Astrocyte of the hippocampus (primary cell): ENCODE measurements around the gene HIPK4.
A peak's percentile ranks its signal among the peaks of the same experiment; 100 is the strongest.
"Not testable (repeated sequence)": the region's sequence is repeated elsewhere in the genome, so short reads cannot be mapped to it uniquely, and the experiment has no call there.

Experiments used
- DNase-seq: peaks from one replicate; pipeline ENCODE4 v3.0.0; 2011; ENCODE audit warnings: low read depth, low spot score

HIPK4 gene

GRCh38 chr19:40390084-40390742 is at the start of gene HIPK4:
Gene HIPK4, minus strand, starts transcription at chr19:40390181. Its CDS starts 279 bp downstream, at chr19:40389902.
- DNase-seq: no peak

GRCh38 chr19:40438284-40438683 is 48.3 kb upstream of the HIPK4 start:
- DNase-seq: no peak

- peak; percentile 96 for DNase-seq
Observed at GRCh38 chr19:40433391-40434216, 43.6 kb upstream of the HIPK4 start.

GRCh38 chr19:40432760-40433159 is 42.8 kb upstream of the HIPK4 start:
- not testable (repeated sequence) for DNase-seq

- DNase-seq: no peak
Observed at GRCh38 chr19:40431698-40432097, 41.7 kb upstream of the HIPK4 start.

- DNase-seq: not testable (repeated sequence)
Observed at GRCh38 chr19:40430242-40430641, 40.3 kb upstream of the HIPK4 start.

- DNase-seq: not testable (repeated sequence)
Observed at GRCh38 chr19:40428197-40428596, 38.2 kb upstream of the HIPK4 start.

GRCh38 chr19:40425450-40426287 is 35.7 kb upstream of the HIPK4 start, which contains the start of gene SERTAD1:
Gene SERTAD1, minus strand, starts transcription at chr19:40425992. Its CDS starts 2,446 bp downstream, at chr19:40423546.
- DNase-seq: peak; percentile 100

- peak; percentile 59 for DNase-seq
Observed at GRCh38 chr19:40424637-40425449, 34.9 kb upstream of the HIPK4 start.

- DNase-seq: no peak
Observed at GRCh38 chr19:40423938-40424337, 34.0 kb upstream of the HIPK4 start.

- DNase-seq: no peak
Observed at GRCh38 chr19:40422748-40423566, 33.0 kb upstream of the HIPK4 start.

GRCh38 chr19:40421993-40422747 is 32.2 kb upstream of the HIPK4 start:
- no peak for DNase-seq

GRCh38 chr19:40420766-40421765 is 31.1 kb upstream of the HIPK4 start:
- DNase-seq: peak; percentile 98

GRCh38 chr19:40420451-40420765 is 30.4 kb upstream of the HIPK4 start:
- DNase-seq: no peak

GRCh38 chr19:40419780-40420179 is 29.8 kb upstream of the HIPK4 start:
- no peak for DNase-seq

- DNase-seq: no peak
Observed at GRCh38 chr19:40419066-40419612, 29.2 kb upstream of the HIPK4 start.

GRCh38 chr19:40418040-40418439 is 28.1 kb upstream of the HIPK4 start:
- DNase-seq: no peak

- no peak for DNase-seq
Observed at GRCh38 chr19:40417643-40417981, 27.6 kb upstream of the HIPK4 start.
